SK-N-MC (cell line): ENCODE measurements around the gene LRRC75B.
"Not testable (repeated sequence)": the region's sequence is repeated elsewhere in the genome, so short reads cannot be mapped to it uniquely, and the experiment has no call there.

Experiments used
- DNase-seq: peaks from one replicate; pipeline ENCODE4 v3.0.0-alpha.2; 2011; ENCODE audit warnings: low read depth, low spot score
- H3K27ac ChIP-seq: fragments of 200-600 bp; sonication (generic); 2 replicates; pipeline ENCODE4 v1.5.1; 2016; ENCODE audit warnings: mixed run types
- H3K36me3 ChIP-seq: fragments of 200-600 bp; sonication (generic); 2 replicates; pipeline ENCODE4 v1.6.1; 2017; ENCODE audit warnings: antibody characterized with exemption, low read length, mixed read lengths; ENCODE audit not compliant: insufficient read depth
- H3K4me3 ChIP-seq: fragments of 200-600 bp; sonication (generic); 2 replicates; pipeline ENCODE4 v1.5.1; 2016
- H3K9ac ChIP-seq: fragments of 200-600 bp; sonication (generic); 2 replicates; pipeline ENCODE4 v1.8.0; 2017; ENCODE audit warnings: mixed run types, mixed read lengths; ENCODE audit not compliant: insufficient read length
- H3K9me3 ChIP-seq: fragments of 200-600 bp; sonication (generic); 2 replicates; pipeline ENCODE4 v1.6.1; 2017; ENCODE audit warnings: low read depth, mild to moderate bottlenecking, antibody characterized with exemption, low read length, moderate library complexity, mixed read lengths
- EZH2 ChIP-seq: fragments of 200-600 bp; sonication (generic); IDR thresholded peaks from one replicate; pipeline ENCODE4 v1.6.1; 2017; ENCODE audit warnings: antibody characterized with exemption
- FOXP2 ChIP-seq: optimal IDR thresholded peaks from 2 replicates; pipeline ENCODE3; 2011; ENCODE audit warnings: mild to moderate bottlenecking, moderate library complexity; ENCODE audit not compliant: insufficient read depth; ENCODE audit errors: extremely low read length, control extremely low read depth
- POLR2AphosphoS5 ChIP-seq: IDR thresholded peaks from 2 replicates; pipeline ENCODE4 v1.6.1; 2012; ENCODE audit warnings: mild to moderate bottlenecking, low read depth, low read length, borderline replicate concordance

LRRC75B gene

DNA sequence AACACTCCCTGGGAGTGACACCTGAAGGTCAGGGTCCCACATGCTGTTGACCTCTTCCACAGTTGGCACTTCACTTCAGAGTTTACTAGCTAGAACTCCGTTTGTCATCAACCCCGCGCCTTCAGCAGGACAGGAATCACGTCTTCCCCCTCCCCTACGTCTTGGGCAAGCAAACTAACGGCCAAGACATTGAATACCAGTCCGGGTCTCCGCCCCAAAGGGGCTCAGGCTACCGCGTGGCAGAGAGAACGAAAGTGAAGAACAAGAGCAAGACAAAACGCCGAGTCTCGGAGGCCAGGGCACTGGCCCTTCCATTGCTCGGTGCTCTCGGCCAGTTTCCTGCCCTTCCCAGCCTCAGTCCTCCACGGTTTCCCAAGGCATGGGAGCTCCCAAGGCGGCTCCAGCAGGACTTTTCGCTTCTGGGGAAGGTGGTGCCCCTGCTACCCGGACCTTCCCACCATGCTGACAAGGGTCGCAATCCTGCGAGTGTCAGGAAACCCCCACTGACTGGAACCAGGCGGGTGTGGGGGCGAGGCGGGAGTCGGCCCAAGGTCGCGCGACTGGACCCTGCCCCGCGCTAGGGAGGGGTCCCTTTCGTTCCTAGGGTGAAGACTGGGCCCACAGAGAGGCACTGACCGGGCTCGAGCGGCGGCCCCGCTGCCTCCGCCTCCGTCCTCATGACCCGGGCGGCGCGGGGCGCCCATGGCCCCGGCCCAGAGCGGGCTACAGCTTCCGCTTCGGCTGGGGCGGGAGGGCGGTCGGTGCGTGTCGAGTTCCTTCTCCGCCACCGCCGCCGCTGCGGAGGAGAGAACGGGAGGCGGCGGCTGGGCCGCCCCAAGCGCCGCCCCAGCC, 38.3 kb downstream of the LRRC75B start, which contains the start of gene GUCD1:
Gene GUCD1, minus strand, starts transcription at position 826 of the 852 bp plus-strand sequence. Its CDS starts 147 bp downstream, at position 679.
- no peaks in the 10 kb centered on the region for H3K9me3 ChIP-seq
- H3K27ac ChIP-seq, result peak within 1 kb of the TSS; percentile 96
- peak; percentile 53; the same call in 1 of the 2 replicates for TF ChIP-seq POLR2AphosphoS5
- TF ChIP-seq EZH2, result no peak
- peaks cover 25% of the 10 kb centered on the region for H3K36me3 ChIP-seq
- H3K9ac ChIP-seq, result peak within 1 kb of the TSS; percentile 100
- peak within 1 kb of the TSS; percentile 100 for H3K4me3 ChIP-seq
- no peak for DNase-seq

GRCh38 chr22:24553597-24554312, 39.1 kb downstream of the LRRC75B start:
- TF ChIP-seq EZH2 (no peak), FOXP2 (no peak), POLR2AphosphoS5 (no peak)
- no peak overlapping the region for H3K27ac ChIP-seq
- no peak for DNase-seq
- peak overlapping the region; percentile 92 for H3K9ac ChIP-seq
- peaks cover 17% of the 10 kb centered on the region for H3K36me3 ChIP-seq
- H3K4me3 ChIP-seq, result peak overlapping the region; percentile 100
- no peaks in the 10 kb centered on the region for H3K9me3 ChIP-seq

DNA sequence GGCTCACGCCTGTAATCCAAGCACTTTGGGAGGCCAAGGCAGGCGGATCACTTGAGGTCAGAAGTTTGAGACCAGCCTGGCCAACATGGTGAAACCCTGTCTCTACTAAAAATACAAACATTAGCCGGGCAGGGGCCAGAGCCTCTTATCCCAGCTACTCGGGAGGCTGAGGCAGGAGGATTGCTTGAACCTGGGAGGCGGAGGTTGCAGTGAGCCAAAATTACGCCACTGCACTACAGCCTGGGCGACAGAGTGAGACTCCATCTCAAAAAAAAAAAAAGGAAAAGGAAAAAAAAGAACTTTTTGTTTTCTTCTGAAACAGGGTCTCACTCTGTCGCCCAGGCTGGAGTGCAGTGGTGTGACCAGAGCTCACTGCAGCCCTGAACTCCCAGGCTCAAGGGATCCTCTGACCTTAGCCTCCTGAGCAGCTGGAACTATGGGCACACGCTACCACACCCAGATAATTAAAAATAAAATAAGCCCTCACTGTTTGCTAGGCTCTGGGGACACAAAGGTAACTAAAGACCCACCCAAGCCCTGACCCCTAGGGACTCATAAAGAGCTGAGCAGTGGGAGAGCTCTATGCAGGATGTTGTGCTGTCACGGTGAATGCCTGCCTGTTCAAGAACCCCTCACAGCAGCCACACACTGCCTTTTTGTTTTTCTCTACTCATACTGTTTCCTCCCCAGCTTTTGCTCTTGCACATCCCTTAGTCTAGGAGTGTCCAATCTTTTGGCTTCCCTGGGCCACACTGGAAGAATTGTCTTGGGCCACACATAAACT, 40.2 kb downstream of the LRRC75B start:
- H3K4me3 ChIP-seq, H3K9ac ChIP-seq, H3K9me3 ChIP-seq, H3K27ac ChIP-seq, DNase-seq, H3K36me3 ChIP-seq: not testable (repeated sequence)

GRCh38 chr22:24550902-24551435, 41.9 kb downstream of the LRRC75B start:
- DNase-seq, result no peak
- Histone ChIP-seq H3K4me3 (no peak overlapping the region), H3K9ac (no peak overlapping the region), H3K27ac (no peak overlapping the region), H3K36me3 (peaks cover 10% of the 10 kb centered on the region; the same call in 1 of the 2 replicates), H3K9me3 (no peaks in the 10 kb centered on the region)
- TF ChIP-seq EZH2 (no peak), FOXP2 (no peak), POLR2AphosphoS5 (no peak)

DNA sequence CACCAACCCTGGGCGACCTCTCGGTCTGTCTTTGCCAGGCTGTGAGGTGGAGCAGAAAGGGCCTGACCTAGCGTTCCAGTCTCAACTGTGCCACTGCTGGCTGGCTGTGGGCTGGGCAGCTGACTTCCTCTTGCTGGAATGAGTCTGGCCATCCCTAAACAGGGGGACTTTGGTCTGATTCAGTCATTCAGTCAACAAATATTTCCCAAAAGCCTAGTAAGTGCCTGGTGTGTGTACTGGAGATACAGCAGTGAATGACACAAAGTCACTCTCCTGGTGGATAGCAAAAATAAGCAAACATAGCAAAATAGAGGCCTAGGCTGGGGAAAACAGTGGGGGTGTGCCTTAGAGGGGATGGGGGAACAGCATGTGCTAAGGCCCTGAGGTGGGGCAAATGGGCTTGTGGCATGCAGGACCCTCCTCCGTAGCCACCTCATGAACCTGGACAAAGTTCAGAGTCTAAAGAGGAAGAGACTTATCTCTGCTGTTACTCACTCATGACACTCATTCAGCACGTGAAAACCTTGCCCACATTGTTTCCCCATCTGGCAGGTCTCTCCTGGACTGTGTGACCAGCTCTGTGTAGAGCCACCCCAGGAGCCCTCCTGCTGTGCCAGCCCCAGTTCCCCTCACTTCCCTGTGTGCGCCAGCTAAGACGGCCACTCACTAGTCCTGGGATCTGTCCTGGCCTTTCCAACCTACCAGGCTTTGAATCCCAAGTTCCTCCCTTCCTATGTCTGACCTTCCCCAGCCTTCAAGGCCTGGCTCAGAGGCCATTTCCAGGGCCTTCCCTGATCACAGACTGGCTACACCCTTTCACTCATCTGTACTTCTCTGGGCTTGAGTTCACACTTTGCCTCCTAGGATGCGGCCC, 42.6 kb downstream of the LRRC75B start:
- no peak overlapping the region for H3K4me3 ChIP-seq
- no peaks in the 10 kb centered on the region for H3K9me3 ChIP-seq
- no peak overlapping the region for H3K27ac ChIP-seq
- TF ChIP-seq FOXP2, result no peak
- TF ChIP-seq POLR2AphosphoS5, result no peak
- TF ChIP-seq EZH2, result no peak
- DNase-seq, result no peak
- peaks cover 10% of the 10 kb centered on the region; the same call in 1 of the 2 replicates for H3K36me3 ChIP-seq
- no peak overlapping the region for H3K9ac ChIP-seq

GRCh38 chr22:24548812-24549211, 44.1 kb downstream of the LRRC75B start:
- Histone ChIP-seq H3K36me3 (peaks cover 10% of the 10 kb centered on the region; the same call in 1 of the 2 replicates), H3K4me3 (no peak overlapping the region), H3K27ac (no peak overlapping the region), H3K9me3 (no peaks in the 10 kb centered on the region), H3K9ac (no peak overlapping the region)
- DNase-seq, result no peak
- TF ChIP-seq FOXP2, result no peak
- TF ChIP-seq EZH2, result no peak
- TF ChIP-seq POLR2AphosphoS5, result no peak

GRCh38 chr22:24543679-24544243, 49.1 kb downstream of the LRRC75B start:
- Histone ChIP-seq H3K9ac (no peak overlapping the region), H3K36me3 (peaks cover 30% of the 10 kb centered on the region; the same call in 1 of the 2 replicates), H3K9me3 (no peaks in the 10 kb centered on the region), H3K4me3 (no peak overlapping the region), H3K27ac (no peak overlapping the region)
- no peak for DNase-seq
- TF ChIP-seq FOXP2 (no peak), POLR2AphosphoS5 (no peak), EZH2 (no peak)
